GM19193 (cell line): ENCODE measurements around the gene CALML3.

Source experiments
- POLR2A ChIP-seq: IDR thresholded peaks from 4 replicates; pipeline ENCODE4 v1.6.1; 2011; ENCODE audit not compliant: insufficient read depth, insufficient read length; ENCODE audit errors: extremely low read depth

Gene CALML3

GRCh38 chr10:5488272-5489161 is 36.2 kb upstream of the CALML3 start:
- no peak for TF ChIP-seq POLR2A

- TF ChIP-seq POLR2A = no peak
These were observed 34.7 kb upstream of the CALML3 start for GRCh38 chr10:5490032-5490431.

GRCh38 chr10:5490698-5491464 is 33.9 kb upstream of the CALML3 start:
- TF ChIP-seq POLR2A = no peak

- no peak for TF ChIP-seq POLR2A
These were observed 33.3 kb upstream of the CALML3 start for GRCh38 chr10:5491477-5491876.

- no peak for TF ChIP-seq POLR2A
These were observed 32.4 kb upstream of the CALML3 start for GRCh38 chr10:5492322-5492855.

- no peak for TF ChIP-seq POLR2A
These were observed 31.7 kb upstream of the CALML3 start for GRCh38 chr10:5492929-5493576.

- TF ChIP-seq POLR2A = no peak
These were observed 31.1 kb upstream of the CALML3 start for GRCh38 chr10:5493691-5494090.

- no peak for TF ChIP-seq POLR2A
These were observed 30.1 kb upstream of the CALML3 start for GRCh38 chr10:5494611-5495010.

- no peak for TF ChIP-seq POLR2A
These were observed 28.2 kb upstream of the CALML3 start for GRCh38 chr10:5496261-5497250.

- TF ChIP-seq POLR2A = no peak
These were observed 27.5 kb upstream of the CALML3 start for GRCh38 chr10:5497289-5497688.

- no peak for TF ChIP-seq POLR2A
These were observed 26.6 kb upstream of the CALML3 start for GRCh38 chr10:5497948-5498730.

- no peak for TF ChIP-seq POLR2A
These were observed 25.8 kb upstream of the CALML3 start for GRCh38 chr10:5498791-5499492.
